IPS-11a (cell line): ENCODE measurements around the gene TMEM170A.

Source experiments
- H3K4me3 ChIP-seq: one replicate; pipeline ENCODE4 v1.5.1; 2013; ENCODE audit warnings: low read depth, low read length, control low read depth

Gene TMEM170A

GRCh38 chr16:75406943-75407342 is 57.5 kb downstream of the TMEM170A start:
- no peak overlapping the region for H3K4me3 ChIP-seq

- no peak overlapping the region for H3K4me3 ChIP-seq
Measured at GRCh38 chr16:75402821-75403475, 61.5 kb downstream of the TMEM170A start.

GRCh38 chr16:75402159-75402820 is 62.2 kb downstream of the TMEM170A start:
- no peak overlapping the region for H3K4me3 ChIP-seq

GRCh38 chr16:75401691-75402090 is 62.8 kb downstream of the TMEM170A start:
- H3K4me3 ChIP-seq, result no peak overlapping the region

GRCh38 chr16:75398333-75398732 is 66.2 kb downstream of the TMEM170A start:
- no peak overlapping the region for H3K4me3 ChIP-seq

GRCh38 chr16:75394941-75395340 is 69.5 kb downstream of the TMEM170A start:
- H3K4me3 ChIP-seq, result no peak overlapping the region
